Ramos (cell line): ENCODE data around the gene FOS.

Experiments
- in situ Hi-C: fragments of 300-500 bp; cut with MboI; formaldehyde crosslinking; loops from one replicate; pipeline ENCODE4 v1.14.3; 2022; ENCODE audit warnings: low sequenced_read_pairs; ENCODE audit not compliant: unreplicated experiment

FOS gene

DNA sequence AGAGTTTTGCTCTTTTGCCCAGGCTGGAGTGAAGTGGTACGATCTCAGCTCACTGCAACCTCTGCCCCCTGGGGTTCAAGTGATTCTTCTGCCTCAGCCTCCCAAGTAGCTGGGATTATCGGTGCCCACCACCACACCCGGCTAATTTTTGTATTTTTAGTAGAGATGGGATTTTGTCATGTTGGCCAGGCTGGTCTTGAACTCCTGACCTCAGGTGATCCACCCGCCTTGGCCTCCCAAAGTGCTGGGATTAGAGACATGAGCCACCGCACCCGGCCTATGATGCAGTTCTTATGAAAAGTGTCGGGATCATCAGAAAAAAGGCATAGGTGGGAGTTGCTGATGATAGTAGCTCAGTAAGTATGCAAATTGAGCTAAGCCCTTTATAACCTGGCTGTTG is 30.4 kb downstream of the FOS start:
- in situ Hi-C loops: loop anchor here (5.0 kb wide), 1 partner anchor 178 kb away; no protein-coding TSS in a partner anchor

DNA sequence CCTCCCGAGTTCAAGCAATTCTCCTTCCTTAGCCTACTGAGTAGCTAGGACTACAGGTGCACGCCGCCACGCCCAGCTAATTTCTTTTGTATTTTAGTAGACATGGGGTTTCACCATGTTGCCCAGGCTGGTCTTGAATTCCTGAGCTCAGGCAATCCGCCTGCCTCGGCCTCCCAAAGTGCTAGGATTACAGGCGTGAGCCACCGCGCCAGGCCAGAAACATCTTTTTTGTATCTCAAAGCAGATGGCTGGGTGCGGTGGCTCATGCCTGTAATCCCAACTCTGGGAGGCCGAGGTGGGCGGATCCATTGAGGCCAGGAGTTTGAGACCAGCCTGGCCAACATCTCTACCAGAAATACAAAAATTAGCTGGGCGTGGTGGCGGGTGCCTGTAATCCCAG is 30.9 kb downstream of the FOS start:
- in situ Hi-C loops: loop anchor here (5.0 kb wide), 1 partner anchor 178 kb away; no protein-coding TSS in a partner anchor

GRCh38 chr14:75310295-75311111 is 31.9 kb downstream of the FOS start:
- in situ Hi-C loops: no loop called here

GRCh38 chr14:75311356-75311755 is 32.7 kb downstream of the FOS start:
- in situ Hi-C loops: no loop called here

DNA sequence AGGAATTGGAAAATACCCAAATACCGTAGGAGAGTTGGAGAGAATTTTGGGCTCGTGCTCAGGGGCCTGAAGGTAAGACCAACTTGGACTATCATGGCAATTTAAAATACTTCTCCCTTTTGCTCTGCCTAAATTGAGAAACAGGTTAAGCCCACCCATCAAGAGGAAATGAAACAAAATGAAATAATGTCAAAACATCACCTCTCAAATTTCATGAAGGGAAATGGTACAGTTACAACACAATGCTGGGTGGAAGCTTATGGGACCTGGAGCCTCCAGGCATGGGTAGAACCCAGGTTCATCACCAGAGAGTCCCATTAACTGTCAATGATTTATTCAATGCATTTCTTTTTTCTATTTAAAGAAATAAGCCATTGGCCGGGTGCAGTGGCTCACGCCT is 33.7 kb downstream of the FOS start:
- in situ Hi-C loops: no loop called here

DNA sequence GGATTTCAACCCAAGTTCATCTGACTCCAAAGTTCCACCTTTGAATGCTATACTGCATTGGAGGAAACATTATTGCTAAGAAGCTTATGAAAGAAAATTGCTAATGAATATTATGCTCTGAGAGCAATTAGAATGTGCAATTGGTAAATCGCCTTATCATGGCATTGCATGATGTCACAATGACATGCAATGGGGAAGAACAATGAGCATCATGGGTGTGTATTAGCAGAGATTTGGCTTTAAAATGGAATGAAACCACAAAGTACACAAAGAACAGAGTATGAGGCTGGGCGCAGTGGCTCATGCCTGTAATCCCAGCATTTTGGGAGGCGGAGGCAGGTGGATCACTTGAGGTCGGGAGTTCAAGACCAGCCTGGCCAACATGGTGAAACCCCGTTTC is 34.7 kb downstream of the FOS start:
- in situ Hi-C loops: no loop called here

GRCh38 chr14:75315144-75315543 is 36.5 kb downstream of the FOS start:
- in situ Hi-C loops: no loop called here

GRCh38 chr14:75317148-75317547 is 38.5 kb downstream of the FOS start:
- in situ Hi-C loops: no loop called here

GRCh38 chr14:75318353-75318752 is 39.7 kb downstream of the FOS start:
- in situ Hi-C loops: no loop called here

GRCh38 chr14:75319021-75319420 is 40.4 kb downstream of the FOS start:
- in situ Hi-C loops: no loop called here

- in situ Hi-C loops: no loop called here
Observed at GRCh38 chr14:75320196-75320595, 41.6 kb downstream of the FOS start.

DNA sequence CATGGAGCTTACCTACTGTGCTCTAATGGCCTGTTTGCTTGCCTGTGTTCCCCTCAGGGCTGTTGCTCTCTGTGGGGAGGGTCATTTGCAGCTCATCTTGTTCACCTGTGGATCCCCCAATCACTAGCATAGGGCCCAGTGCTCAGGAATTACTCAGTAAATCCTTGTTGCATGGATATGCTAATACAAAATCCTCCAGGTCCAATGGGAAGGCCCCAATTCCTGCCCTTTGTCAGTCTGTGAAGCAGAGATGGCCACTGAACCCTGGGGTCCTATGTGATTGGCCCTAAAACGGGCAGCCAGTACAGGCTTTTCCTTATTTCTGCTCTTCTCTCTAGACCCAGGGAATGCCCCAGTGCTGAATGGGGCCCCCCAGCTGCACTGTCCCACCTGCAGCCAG is 44.1 kb downstream of the FOS start:
- in situ Hi-C loops: no loop called here

- in situ Hi-C loops: no loop called here
Observed at GRCh38 chr14:75323571-75323970, 44.9 kb downstream of the FOS start.

DNA sequence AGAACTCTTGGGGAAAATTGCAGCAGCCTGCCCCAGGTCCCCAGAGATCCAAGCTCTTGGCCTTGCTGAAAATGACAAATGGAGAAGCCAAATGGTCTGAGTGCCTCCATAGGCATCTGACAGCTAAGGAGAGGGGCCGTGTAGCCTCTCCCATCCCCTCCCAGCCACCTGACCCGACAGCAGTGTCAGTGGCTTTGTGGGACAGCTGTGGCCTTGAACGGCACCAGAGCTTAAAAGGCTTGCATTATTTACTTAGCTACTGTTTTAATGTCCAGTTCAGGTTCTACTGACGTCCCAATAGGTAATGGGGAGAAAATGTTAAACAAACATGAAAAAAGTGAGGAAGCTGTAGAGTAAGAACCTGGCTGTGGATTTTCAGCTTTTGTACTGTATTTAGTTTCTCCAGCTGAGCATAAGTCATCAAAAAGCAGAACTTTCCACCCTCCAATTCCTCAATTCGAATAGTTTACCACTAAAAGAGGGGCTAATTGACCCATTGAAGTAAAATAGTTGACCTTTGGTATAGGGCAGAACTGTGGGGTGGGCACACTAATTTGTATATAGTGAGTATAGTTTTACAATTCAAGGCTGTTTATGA is 50.0 kb downstream of the FOS start:
- in situ Hi-C loops: no loop called here

DNA sequence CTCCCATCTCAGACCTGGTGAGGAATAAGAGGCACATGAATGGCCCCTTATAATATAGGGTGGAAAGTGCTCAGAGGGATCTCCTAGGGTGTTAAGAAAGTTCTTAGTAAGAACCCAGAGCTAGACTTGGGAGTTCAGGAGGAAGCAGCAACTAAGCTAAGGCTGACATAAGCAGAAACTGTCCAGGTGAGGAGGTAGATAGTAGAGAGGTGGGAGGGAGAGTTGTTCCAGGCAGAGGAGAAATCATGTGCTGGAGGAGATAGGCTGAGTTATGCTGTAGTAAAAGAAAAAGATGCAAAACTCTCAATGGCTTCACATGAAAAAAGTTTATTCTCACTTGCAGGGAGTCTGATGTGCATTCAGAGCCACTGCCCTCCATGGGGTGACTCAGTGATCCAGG is 50.7 kb downstream of the FOS start:
- in situ Hi-C loops: no loop called here

DNA sequence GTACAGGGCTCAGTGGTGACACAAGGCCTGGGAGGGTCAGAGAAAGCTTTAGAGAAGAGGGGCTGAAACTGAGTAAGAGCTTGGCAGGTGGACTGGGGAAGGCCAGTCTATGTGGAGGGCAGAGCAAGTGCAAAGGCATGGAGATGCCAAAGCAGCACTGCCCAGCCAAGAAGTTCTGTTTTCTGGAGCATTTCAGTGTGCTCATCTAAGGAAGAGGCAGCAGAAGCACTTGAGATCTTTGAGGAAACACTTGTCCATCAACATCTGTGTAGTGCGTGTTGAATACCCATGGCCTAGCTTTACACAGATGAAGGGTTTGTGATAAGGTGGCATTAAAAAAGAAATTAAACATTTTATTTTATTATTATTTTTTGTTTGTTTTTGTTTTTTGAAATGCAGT is 52.8 kb downstream of the FOS start:
- in situ Hi-C loops: no loop called here
